Karpas-422 (cell line): ENCODE data around the gene OSBPL2. TPM values are rescaled to one million over a fixed set of nuclear protein-coding genes. Genes with fewer than 3 reads are reported as not detected.

Source experiments
- DNase-seq: peaks from one replicate; pipeline ENCODE4 v3.0.0-alpha.2; 2015
- H2AFZ ChIP-seq: fragments of 200-600 bp; sonication (generic); 2 replicates; pipeline ENCODE4 v1.6.1; 2014; ENCODE audit warnings: antibody characterized with exemption, low read length, mixed read lengths
- H3K27ac ChIP-seq: fragments of 200-600 bp; sonication (generic); 2 replicates; pipeline ENCODE4 v1.5.1; 2014; ENCODE audit warnings: mild to moderate bottlenecking, low read length, moderate library complexity
- H3K27me3 ChIP-seq: fragments of 200-600 bp; sonication (generic); 2 replicates; pipeline ENCODE4 v1.6.1; 2014; ENCODE audit warnings: low read length, mixed read lengths
- H3K36me3 ChIP-seq: fragments of 200-600 bp; sonication (generic); 2 replicates; pipeline ENCODE4 v1.6.1; 2014; ENCODE audit warnings: low read length, mixed read lengths; ENCODE audit not compliant: insufficient read depth
- H3K4me1 ChIP-seq: fragments of 200-600 bp; sonication (generic); 2 replicates; pipeline ENCODE4 v1.6.1; 2014; ENCODE audit warnings: mild to moderate bottlenecking, low read length, mixed read lengths
- H3K4me2 ChIP-seq: fragments of 200-600 bp; sonication (generic); 2 replicates; pipeline ENCODE4 v1.6.1; 2014; ENCODE audit warnings: low read length, low read depth, mild to moderate bottlenecking; ENCODE audit not compliant: poor library complexity, severe bottlenecking
- H3K4me3 ChIP-seq: fragments of 200-600 bp; sonication (generic); 2 replicates; pipeline ENCODE4 v1.5.1; 2014; ENCODE audit warnings: mild to moderate bottlenecking, antibody characterized with exemption, low read length, mixed read lengths
- H3K79me2 ChIP-seq: fragments of 200-600 bp; sonication (generic); 2 replicates; pipeline ENCODE4 v1.6.1; 2014; ENCODE audit warnings: mild to moderate bottlenecking, low read length, mixed read lengths
- H3K9ac ChIP-seq: fragments of 200-600 bp; sonication (generic); 2 replicates; pipeline ENCODE4 v1.6.0; 2014; ENCODE audit warnings: low read length
- H3K9me2 ChIP-seq: fragments of 200-600 bp; sonication (generic), shearing (Covaris generic); replicated peaks from 2 replicates; pipeline ENCODE4 v1.6.0; 2014; ENCODE audit warnings: mild to moderate bottlenecking, low read length, moderate library complexity; ENCODE audit not compliant: insufficient read depth
- H3K9me3 ChIP-seq: fragments of 300-700, 200-600 bp; sonication (generic); 2 replicates; pipeline ENCODE4 v1.6.1; 2014; ENCODE audit warnings: low read length, mixed read lengths
- H4K20me1 ChIP-seq: fragments of 200-600 bp; sonication (generic); 2 replicates; pipeline ENCODE4 v1.6.1; 2014; ENCODE audit warnings: mild to moderate bottlenecking, antibody characterized with exemption, low read length, low read depth; ENCODE audit not compliant: insufficient read depth
- total RNA-seq: library from RNA; depleted of rRNA; stranded (reverse); fragments of >200 nt; shearing (Covaris generic); gene quantifications from 2 replicates; pipeline ENCODE4 v1.2.3, GENCODE V29; 2014; ENCODE audit warnings: low replicate concordance

The OSBPL2 gene
- total RNA-seq, 1 experiment from 2014 or later: 22.6 TPM

GRCh38 chr20:62245911-62246280 lies 7.6 kb downstream of the OSBPL2 start:
- Histone ChIP-seq H3K9ac (no peak overlapping the region), H3K9me2 (no peaks in the 10 kb centered on the region), H2AFZ (no peak overlapping the region), H3K4me2 (no peak overlapping the region), H3K79me2 (peaks cover 78% of the 10 kb centered on the region), H4K20me1 (peaks cover 13% of the 10 kb centered on the region), H3K27ac (no peak overlapping the region), H3K4me3 (no peak overlapping the region), H3K27me3 (no peaks in the 10 kb centered on the region), H3K36me3 (no peaks in the 10 kb centered on the region), H3K4me1 (peaks cover 7% of the 10 kb centered on the region), H3K9me3 (no peaks in the 10 kb centered on the region)
- DNase-seq: no peak

GRCh38 chr20:62246431-62246830 lies 8.1 kb downstream of the OSBPL2 start:
- Histone ChIP-seq H3K9me2 (no peaks in the 10 kb centered on the region), H3K4me2 (no peak overlapping the region), H2AFZ (no peak overlapping the region), H3K27ac (no peak overlapping the region), H3K9ac (no peak overlapping the region), H4K20me1 (peaks cover 12% of the 10 kb centered on the region; the same call in 1 of the 2 replicates), H3K79me2 (peaks cover 72% of the 10 kb centered on the region), H3K9me3 (no peaks in the 10 kb centered on the region), H3K36me3 (no peaks in the 10 kb centered on the region), H3K27me3 (no peaks in the 10 kb centered on the region), H3K4me3 (no peak overlapping the region), H3K4me1 (peaks cover 7% of the 10 kb centered on the region)
- DNase-seq: no peak

- H3K36me3 ChIP-seq: no peaks in the 10 kb centered on the region
- peaks cover 7% of the 10 kb centered on the region for H3K4me1 ChIP-seq
- H3K4me3 ChIP-seq: no peak overlapping the region
- no peak overlapping the region for H3K9ac ChIP-seq
- H3K9me3 ChIP-seq: no peaks in the 10 kb centered on the region
- no peaks in the 10 kb centered on the region for H3K27me3 ChIP-seq
- H3K79me2 ChIP-seq: peaks cover 72% of the 10 kb centered on the region
- peaks cover 12% of the 10 kb centered on the region; the same call in 1 of the 2 replicates for H4K20me1 ChIP-seq
- no peak overlapping the region for H2AFZ ChIP-seq
- no peak overlapping the region for H3K27ac ChIP-seq
- no peak overlapping the region for H3K4me2 ChIP-seq
- H3K9me2 ChIP-seq: no peaks in the 10 kb centered on the region
- DNase-seq: no peak
These were observed 8.7 kb downstream of the OSBPL2 start for GRCh38 chr20:62246872-62247652.

GRCh38 chr20:62248890-62249560 lies 10.7 kb downstream of the OSBPL2 start:
- Histone ChIP-seq H3K27ac (no peak overlapping the region), H3K4me3 (no peak overlapping the region), H3K9me3 (no peaks in the 10 kb centered on the region), H3K9ac (no peak overlapping the region), H3K79me2 (peaks cover 69% of the 10 kb centered on the region), H3K4me1 (peaks cover 7% of the 10 kb centered on the region), H4K20me1 (peaks cover 23% of the 10 kb centered on the region; the same call in 1 of the 2 replicates), H3K36me3 (no peaks in the 10 kb centered on the region), H2AFZ (no peak overlapping the region), H3K9me2 (no peaks in the 10 kb centered on the region), H3K4me2 (no peak overlapping the region), H3K27me3 (no peaks in the 10 kb centered on the region)
- no peak for DNase-seq

GRCh38 chr20:62252342-62252966 lies 14.1 kb downstream of the OSBPL2 start:
- Histone ChIP-seq H3K36me3 (no peaks in the 10 kb centered on the region), H3K9ac (no peak overlapping the region), H4K20me1 (peaks cover 17% of the 10 kb centered on the region), H2AFZ (no peak overlapping the region), H3K27me3 (no peaks in the 10 kb centered on the region), H3K9me3 (no peaks in the 10 kb centered on the region), H3K9me2 (no peaks in the 10 kb centered on the region), H3K27ac (no peak overlapping the region), H3K79me2 (peaks cover 62% of the 10 kb centered on the region), H3K4me1 (peaks cover 7% of the 10 kb centered on the region), H3K4me3 (no peak overlapping the region), H3K4me2 (no peak overlapping the region)
- DNase-seq: no peak

- Histone ChIP-seq H3K4me3 (no peak overlapping the region), H3K9me3 (no peaks in the 10 kb centered on the region), H3K4me1 (peaks cover 7% of the 10 kb centered on the region), H3K27me3 (no peaks in the 10 kb centered on the region), H3K36me3 (no peaks in the 10 kb centered on the region), H2AFZ (no peak overlapping the region), H4K20me1 (peaks cover 17% of the 10 kb centered on the region), H3K9me2 (no peaks in the 10 kb centered on the region), H3K4me2 (no peak overlapping the region), H3K79me2 (peaks cover 59% of the 10 kb centered on the region), H3K9ac (no peak overlapping the region), H3K27ac (no peak overlapping the region)
- DNase-seq: no peak
These were observed 15.1 kb downstream of the OSBPL2 start for GRCh38 chr20:62253398-62253797.

- H3K9me3 ChIP-seq: no peaks in the 10 kb centered on the region
- H3K4me1 ChIP-seq: peaks cover under 1% of the 10 kb centered on the region
- no peak overlapping the region for H3K27ac ChIP-seq
- no peak overlapping the region for H3K4me2 ChIP-seq
- no peaks in the 10 kb centered on the region for H3K36me3 ChIP-seq
- peaks cover 57% of the 10 kb centered on the region for H3K79me2 ChIP-seq
- no peak overlapping the region for H3K9ac ChIP-seq
- H3K9me2 ChIP-seq: no peaks in the 10 kb centered on the region
- no peak for DNase-seq
- H2AFZ ChIP-seq: no peak overlapping the region
- H4K20me1 ChIP-seq: peaks cover 13% of the 10 kb centered on the region
- H3K4me3 ChIP-seq: no peak overlapping the region
- no peaks in the 10 kb centered on the region for H3K27me3 ChIP-seq
These were observed 15.9 kb downstream of the OSBPL2 start for GRCh38 chr20:62254021-62254724.

GRCh38 chr20:62255976-62256375 lies 17.7 kb downstream of the OSBPL2 start:
- Histone ChIP-seq H3K27me3 (no peaks in the 10 kb centered on the region), H3K4me2 (no peak overlapping the region), H4K20me1 (peaks cover 13% of the 10 kb centered on the region), H3K36me3 (no peaks in the 10 kb centered on the region), H3K9me2 (no peaks in the 10 kb centered on the region), H2AFZ (no peak overlapping the region), H3K9ac (no peak overlapping the region), H3K4me1 (no peaks in the 10 kb centered on the region), H3K27ac (no peak overlapping the region), H3K9me3 (no peaks in the 10 kb centered on the region), H3K4me3 (no peak overlapping the region), H3K79me2 (peaks cover 45% of the 10 kb centered on the region)
- no peak for DNase-seq
